Ureter (tissue), 1 donor: ENCODE data around the gene VAV2. TPM values are rescaled to one million over a fixed set of nuclear protein-coding genes. Genes with fewer than 3 reads are reported as not detected.

ENCODE experiments used
- DNase-seq: peaks from one replicate; pipeline ENCODE4 v3.0.0-alpha.2; 2020; ENCODE audit warnings: low spot score
- total RNA-seq: library from RNA; stranded (reverse); gene quantifications from one replicate; pipeline ENCODE4 v1.2.4, GENCODE V29; 2023
- donor health status: DM: yes; HTN: yes; CAD: no.

Gene VAV2
- 38.9 TPM for total RNA-seq

GRCh38 chr9:133991964-133992779 is at the start of gene VAV2:
VAV2 (minus strand) TSS chr9:133992324; CDS start chr9:133992278, 46 bp downstream.
- no peak for DNase-seq

DNA sequence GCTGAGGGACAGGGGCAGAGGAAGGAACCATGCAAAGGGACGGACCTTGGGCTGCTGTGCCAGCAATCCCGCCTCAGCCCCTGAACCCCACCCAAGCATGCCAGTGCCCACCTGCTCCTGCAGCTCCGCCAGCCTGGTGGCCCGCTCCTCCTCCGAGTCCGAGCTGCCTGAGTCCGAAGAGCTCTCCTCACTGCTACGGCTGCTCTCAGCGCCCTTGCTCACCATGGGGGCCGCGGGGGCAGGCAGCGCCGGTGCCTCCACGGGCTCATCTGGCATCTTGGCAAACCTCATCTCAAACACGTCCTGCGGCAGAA is 49.5 kb upstream of the VAV2 start:
- DNase-seq, result no peak

GRCh38 chr9:134040781-134041648 is 48.9 kb upstream of the VAV2 start:
- DNase-seq, result no peak

- DNase-seq, result no peak
Measured at GRCh38 chr9:134040176-134040565, 48.0 kb upstream of the VAV2 start.

GRCh38 chr9:134039386-134040175 is 47.5 kb upstream of the VAV2 start:
- DNase-seq, result no peak

DNA sequence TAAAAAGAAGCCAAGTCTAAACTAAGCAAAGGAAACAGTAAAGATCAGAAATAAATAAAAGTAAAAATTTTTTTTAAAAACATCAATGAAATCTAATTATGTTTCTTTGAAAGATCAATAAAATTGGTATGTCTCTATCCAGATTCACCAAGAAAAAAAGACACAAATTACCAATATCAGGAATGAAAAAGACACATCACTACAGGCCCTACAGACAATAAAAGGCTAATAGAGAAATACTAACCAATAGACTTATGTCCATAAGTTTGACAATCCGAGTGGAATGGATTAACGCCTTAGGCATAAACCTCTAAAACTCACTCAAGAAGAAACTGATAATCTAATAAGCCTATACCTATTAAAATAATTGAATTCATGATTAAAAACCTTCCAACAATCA is 45.5 kb upstream of the VAV2 start:
- no peak for DNase-seq

DNA sequence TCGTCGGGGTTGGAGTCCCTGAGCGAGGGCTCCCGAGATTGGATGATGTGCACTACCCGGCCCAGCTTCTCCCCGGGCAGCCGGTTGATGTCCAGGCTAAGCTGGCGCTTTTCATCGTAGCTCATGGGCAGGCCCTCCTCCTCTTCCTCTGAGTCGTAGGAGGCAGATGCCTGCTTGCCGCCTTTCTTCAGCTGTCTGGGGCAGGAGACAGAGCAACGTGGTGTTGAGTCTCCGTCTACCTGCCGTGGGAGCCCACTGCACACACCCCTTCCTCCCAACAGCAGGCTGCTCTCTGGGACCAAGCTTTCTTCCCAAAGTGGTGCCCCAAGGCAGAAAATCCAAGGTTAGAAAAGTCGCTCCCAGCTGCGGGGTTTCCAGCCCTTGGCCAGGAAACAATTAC is 44.0 kb upstream of the VAV2 start:
- no peak for DNase-seq

DNA sequence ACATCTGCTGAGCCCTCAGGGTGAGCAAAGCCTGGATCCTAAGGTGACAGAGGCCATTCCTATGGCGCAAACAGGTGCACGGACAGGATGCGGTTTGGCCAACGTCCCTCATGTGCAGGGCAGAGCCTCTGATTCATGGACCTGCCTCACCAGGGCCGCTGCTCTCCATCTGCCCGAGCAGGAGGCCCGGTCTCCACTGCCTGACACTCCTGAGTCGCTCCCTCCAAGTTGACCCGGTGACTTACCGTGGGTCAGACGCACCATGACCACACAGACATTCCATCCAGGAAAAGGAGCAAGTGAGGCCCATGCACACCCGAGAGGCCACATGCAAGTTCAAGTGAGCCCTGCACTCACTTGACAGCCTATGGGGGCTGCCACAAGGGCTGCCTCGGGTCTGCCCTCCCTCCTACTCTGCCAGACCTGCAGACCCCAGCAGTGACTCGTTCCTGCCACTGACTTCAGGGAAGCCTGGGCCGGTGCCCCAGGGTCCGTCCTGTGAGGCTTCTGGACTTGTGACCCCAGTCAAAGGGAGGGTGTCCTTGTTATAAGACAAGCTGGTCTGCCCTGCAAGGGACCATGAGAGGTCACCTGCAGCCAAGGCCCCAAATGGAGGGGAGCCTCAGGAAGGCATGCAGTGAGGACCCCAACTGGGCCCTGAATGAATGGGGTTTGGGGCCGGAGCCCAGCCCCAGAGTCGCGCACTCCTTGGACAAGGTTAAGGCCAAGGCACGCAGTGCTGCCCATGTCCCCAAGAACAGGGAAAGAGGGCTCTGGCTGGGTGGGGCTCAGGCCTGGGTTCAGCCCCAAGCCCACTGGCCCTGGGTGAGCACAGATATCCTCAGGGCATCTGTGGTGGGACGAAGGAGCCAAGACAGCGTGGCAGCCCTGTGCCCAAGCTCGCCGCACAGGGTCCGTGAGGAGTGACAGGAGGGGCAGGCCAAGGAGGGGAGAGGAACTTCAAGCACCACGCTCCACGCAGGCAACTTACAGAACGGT is 43.2 kb upstream of the VAV2 start:
- DNase-seq, result no peak

DNA sequence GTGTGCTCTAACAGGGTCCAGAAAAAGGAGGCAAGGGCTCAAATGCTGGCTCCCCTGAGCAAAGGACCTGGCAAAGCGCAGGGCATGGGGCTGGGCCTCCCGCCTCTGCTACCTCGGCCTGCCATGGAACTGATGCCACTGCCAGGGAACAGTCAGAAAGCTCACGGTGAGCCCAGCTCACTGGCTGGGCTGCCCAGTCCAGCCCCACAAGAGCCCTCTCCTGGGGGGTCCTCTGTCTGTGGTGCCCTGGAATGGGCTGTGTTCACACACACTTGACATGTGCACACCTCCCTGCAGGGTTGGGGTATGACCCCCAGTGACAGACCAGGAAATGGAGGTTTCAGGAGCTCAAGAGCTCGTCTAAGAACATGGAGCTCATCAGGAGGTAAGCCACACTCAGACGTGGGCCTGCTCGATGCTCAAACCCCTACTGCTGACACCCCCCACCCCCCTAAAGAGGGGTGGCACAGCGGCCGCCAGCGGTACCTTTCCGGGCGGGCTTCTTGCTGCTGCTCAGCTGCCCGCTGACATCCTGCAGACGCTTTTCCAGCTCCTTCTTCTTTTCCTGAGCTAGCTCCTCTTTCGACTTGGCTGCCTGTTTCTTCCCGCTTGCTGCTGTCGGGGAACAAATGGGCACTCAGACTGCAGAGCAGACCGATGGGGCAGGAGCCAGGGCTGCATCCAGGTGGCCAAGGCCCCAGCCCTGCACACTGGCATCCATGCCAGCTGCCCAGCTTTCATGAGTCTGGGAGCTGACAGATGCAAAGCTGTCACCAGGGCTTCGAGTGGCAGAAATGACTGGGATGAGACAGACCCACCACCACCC is 42.3 kb upstream of the VAV2 start:
- DNase-seq, result no peak

- no peak for DNase-seq
Measured at GRCh38 chr9:134033516-134034214, 41.5 kb upstream of the VAV2 start.

DNA sequence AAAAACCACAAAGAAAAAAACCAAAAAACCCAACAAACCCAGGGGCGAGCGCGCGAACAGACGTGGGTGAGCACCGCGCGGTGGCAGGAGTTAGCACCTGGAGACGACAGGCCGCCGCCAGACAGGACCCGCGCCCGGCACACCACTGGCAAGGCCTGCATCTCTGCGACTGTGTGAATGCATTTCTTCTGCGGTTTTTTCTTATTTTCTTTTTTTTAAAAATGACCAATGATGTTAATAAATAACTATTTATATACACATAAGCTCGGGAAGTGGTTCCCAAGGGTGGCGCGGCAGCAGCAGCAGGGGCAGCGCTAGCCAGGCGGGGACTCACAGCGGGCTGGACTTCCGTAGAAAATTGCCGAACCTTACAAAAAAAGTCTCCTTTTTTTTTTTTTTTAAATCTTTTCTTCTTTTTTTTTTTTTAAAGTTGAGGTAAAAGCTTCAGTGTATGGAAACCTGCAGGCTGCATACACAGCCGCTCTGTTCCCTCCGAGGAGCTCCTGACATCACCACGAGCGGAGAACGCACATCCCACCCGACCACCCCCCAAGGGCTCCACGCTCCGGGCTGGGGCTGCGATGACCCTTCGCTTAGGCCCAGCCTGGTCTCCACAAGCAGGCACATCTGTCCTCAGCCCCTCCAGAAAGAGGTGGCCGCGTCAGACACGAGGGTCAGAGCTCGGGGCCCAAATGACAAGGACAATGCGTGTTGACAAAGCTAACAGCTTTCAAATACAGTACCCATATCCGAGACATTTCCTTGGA is 40.5 kb upstream of the VAV2 start:
- no peak for DNase-seq

- no peak for DNase-seq
Measured at GRCh38 chr9:134031783-134032182, 39.7 kb upstream of the VAV2 start.

GRCh38 chr9:134030821-134031470 is 38.8 kb upstream of the VAV2 start:
- DNase-seq, result no peak

GRCh38 chr9:134029248-134030226 is 37.4 kb upstream of the VAV2 start:
- no peak for DNase-seq

- no peak for DNase-seq
Measured at GRCh38 chr9:134028575-134029247, 36.6 kb upstream of the VAV2 start.

DNA sequence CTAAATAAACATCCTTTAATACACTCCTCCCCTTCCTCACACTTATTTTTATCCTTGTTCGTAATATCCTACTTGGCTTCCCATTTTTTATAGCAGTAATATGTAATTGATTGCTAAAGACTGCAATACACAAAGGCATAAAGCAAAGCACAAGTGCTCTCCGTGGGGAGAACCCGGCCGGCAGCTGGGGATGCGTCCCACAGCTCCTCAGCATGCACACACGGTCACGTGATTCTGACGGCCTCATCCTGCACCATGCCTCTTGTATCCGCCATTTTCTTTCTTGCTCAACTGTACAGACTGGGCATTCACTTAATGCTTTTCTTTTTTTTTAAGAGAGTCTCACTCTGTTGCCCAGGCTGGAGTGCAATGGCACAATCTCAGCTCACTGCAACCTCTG is 36.0 kb upstream of the VAV2 start:
- DNase-seq, result no peak
